AG04449 (cell line): ENCODE measurements around the gene DIO2.

Source experiments
- CTCF ChIA-PET: fragments of 350-600 bp; formaldehyde crosslinking; extraction: SDS; loops from one replicate; lab custom pipeline; 2021; ENCODE audit warnings: antibody characterized with exemption; lab: Yijun Ruan, JAX
- POLR2A ChIA-PET: fragments of 400-600, 350-600 bp; formaldehyde crosslinking; extraction: SDS; loops from one replicate; lab custom pipeline; 2020; ENCODE audit warnings: antibody characterized with exemption, inconsistent platforms; lab: Yijun Ruan, JAX
- DNase-seq: peaks from one replicate; pipeline ENCODE4 v3.0.0-alpha.2; 2010; ENCODE audit warnings: low read depth, low spot score
- H3K4me3 ChIP-seq: 2 replicates; pipeline ENCODE4 v1.5.1; 2011; ENCODE audit warnings: low read depth, mild to moderate bottlenecking, control low read depth, low read length
- CTCF ChIP-seq: IDR thresholded peaks from one replicate; pipeline ENCODE4 v1.5.1; 2011; ENCODE audit warnings: mild to moderate bottlenecking, moderate library complexity, low read length, control low read depth, inconsistent platforms; ENCODE audit not compliant: insufficient read depth; ENCODE audit errors: missing control alignments

DIO2 gene

GRCh38 chr14:80186301-80186800 lies 25.0 kb downstream of the DIO2 start:
- no peak for TF ChIP-seq CTCF
- DNase-seq = no peak
- no peak overlapping the region for H3K4me3 ChIP-seq
- POLR2A ChIA-PET = no interaction called here
- CTCF ChIA-PET = interaction anchor here (0.7 kb wide), 1 partner anchor 551 kb away, joined by 3 read pairs; no protein-coding TSS in a partner anchor

GRCh38 chr14:80176893-80177292 lies 34.4 kb downstream of the DIO2 start:
- H3K4me3 ChIP-seq = no peak overlapping the region
- no peak for DNase-seq
- ChIA-PET CTCF (interaction anchor here (1.7 kb wide), 1 partner anchor 12 kb away, joined by 4 read pairs; no protein-coding TSS in a partner anchor), POLR2A (no interaction called here)
- no peak for TF ChIP-seq CTCF

DNA sequence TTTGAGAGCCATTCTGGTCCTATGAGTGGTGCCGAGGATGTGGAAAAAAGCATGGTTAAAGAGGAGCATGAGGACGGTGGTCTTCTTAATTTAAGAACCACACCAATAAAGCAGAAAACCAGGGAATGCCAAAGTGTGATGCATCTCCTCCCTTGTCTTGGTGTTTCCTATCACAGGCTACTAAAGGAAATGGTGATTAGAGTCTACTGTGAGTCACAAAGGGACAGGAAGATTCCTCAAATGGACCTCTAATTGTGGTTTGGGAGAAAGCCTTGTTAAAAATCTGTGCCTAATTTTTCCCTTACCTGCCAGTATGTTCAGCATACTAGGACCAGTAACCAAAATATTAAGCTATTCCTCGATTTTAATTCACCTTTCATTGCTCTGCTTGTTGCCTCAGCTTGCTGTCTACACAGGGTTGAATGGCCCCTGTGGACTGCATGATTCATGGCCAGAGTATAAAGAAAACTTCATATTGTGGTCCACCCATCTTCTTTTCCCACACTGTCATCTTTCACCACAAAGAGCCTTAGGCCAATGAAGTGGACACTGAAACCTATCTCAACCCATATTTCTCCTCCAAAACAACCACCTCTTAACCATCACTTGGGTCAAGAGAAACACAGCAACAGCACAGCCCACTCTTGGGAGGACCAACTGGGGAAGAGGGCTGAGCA lies 38.8 kb downstream of the DIO2 start:
- DNase-seq = no peak
- no peak overlapping the region for H3K4me3 ChIP-seq
- ChIA-PET CTCF (no interaction called here), POLR2A (no interaction called here)
- TF ChIP-seq CTCF = no peak

- CTCF ChIA-PET = no interaction called here
- TF ChIP-seq CTCF = no peak
- DNase-seq = no peak
- no peak overlapping the region for H3K4me3 ChIP-seq
- POLR2A ChIA-PET = no interaction called here
Observed at GRCh38 chr14:80167793-80168448, 43.4 kb downstream of the DIO2 start.

DNA sequence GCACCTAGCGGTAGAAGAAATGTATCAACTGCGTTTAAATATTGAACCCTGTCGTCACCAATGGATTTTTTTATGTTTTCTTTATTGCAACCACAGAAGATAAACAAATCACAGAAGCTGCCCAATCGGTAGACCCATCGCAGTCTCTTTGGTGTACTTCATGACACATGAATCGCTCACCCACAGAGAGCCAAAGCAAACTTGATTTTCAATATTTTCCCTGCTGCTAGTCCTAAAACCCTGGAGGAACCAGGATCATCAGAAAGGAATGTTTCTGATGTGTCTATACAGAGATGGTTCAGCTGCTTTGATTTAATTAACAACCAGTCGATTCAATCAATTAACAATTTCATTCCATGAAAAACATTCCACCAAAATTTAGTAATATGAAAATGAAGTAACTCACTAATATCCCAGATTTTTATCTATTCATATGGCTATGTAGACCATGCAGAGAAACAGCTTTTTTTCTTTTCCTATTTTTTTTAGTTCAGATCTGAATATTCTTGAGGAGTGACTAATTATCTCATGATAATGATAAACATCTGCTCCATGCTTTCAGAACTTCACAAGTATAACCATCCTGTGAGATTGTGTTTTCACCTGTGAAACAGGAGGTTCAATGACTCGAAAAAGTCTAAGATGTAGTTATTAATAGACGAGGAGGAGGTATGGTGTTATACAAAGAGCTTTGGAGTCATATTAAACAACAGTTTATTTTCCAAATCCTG lies 46.1 kb downstream of the DIO2 start:
- peak; percentile 21 for DNase-seq
- CTCF ChIA-PET = interaction anchor here (0.8 to 1.5 kb wide), 3 partner anchors 12 to 48 kb away, joined by 3 to 4 read pairs (median 3); no protein-coding TSS in a partner anchor
- POLR2A ChIA-PET = no interaction called here
- H3K4me3 ChIP-seq = no peak overlapping the region
- TF ChIP-seq CTCF = no peak

- no peak overlapping the region for H3K4me3 ChIP-seq
- CTCF ChIA-PET = no interaction called here
- POLR2A ChIA-PET = no interaction called here
- no peak for TF ChIP-seq CTCF
- no peak for DNase-seq
Observed at GRCh38 chr14:80152763-80153162, 58.5 kb downstream of the DIO2 start.
